Measurements from ENCODE around the gene IDH1.

IDH1 gene

GRCh38 chr2:208208335-208209085, 46.4 kb downstream of the IDH1 start:
- DNase-seq, result no peak

GRCh38 chr2:208207769-208208168, 47.1 kb downstream of the IDH1 start:
- DNase-seq, result no peak

- no peak for DNase-seq
These were observed 50.7 kb downstream of the IDH1 start for GRCh38 chr2:208204166-208204565.

GRCh38 chr2:208195531-208195930, 59.3 kb downstream of the IDH1 start:
- DNase-seq, result no peak

- DNase-seq, result no peak
These were observed 62.1 kb downstream of the IDH1 start for GRCh38 chr2:208192611-208193236.

- DNase-seq, result no peak
These were observed 64.9 kb downstream of the IDH1 start, which contains the start of gene C2orf80 for GRCh38 chr2:208189810-208190503. TSS of gene C2orf80 (minus strand) at chr2:208190030. CDS start at chr2:208186986, 3,044 bp downstream.

- no peak for DNase-seq
These were observed 65.6 kb downstream of the IDH1 start for GRCh38 chr2:208189069-208189809.

GRCh38 chr2:208186893-208187292, 68.0 kb downstream of the IDH1 start:
- no peak for DNase-seq

- DNase-seq, result no peak
These were observed 68.4 kb downstream of the IDH1 start for GRCh38 chr2:208186465-208186864.
